Measurements from ENCODE around the gene TMEM256. TPM values are rescaled to one million over a fixed set of nuclear protein-coding genes. Genes with fewer than 3 reads are reported as not detected.
A peak's percentile ranks its signal among the peaks of the same experiment; 100 is the strongest.

The TMEM256 gene
- 10 to 100 TPM; 47.2 to 48.3 TPM for total RNA-seq

- Mint-ChIP-seq H3K4me1 (peaks cover 28% of the 10 kb centered on the region), H3K36me3 (ENCODE audit: low read depth) (peaks cover 5% of the 10 kb centered on the region), H3K4me3 (peak within 1 kb of the TSS; percentile 95), H3K27me3 (peaks cover 12% of the 10 kb centered on the region), H3K27ac (peak within 1 kb of the TSS; percentile 95), H3K9me3 (no peaks in the 10 kb centered on the region)
- CTCF ChIA-PET, result interaction anchor here (0.6 to 2.7 kb wide), 9 partner anchors 19 to 284 kb away, joined by 3 to 10 read pairs (median 4); partner anchors contain the start of genes TMEM102, TP53 and WRAP53
- peak; percentile 98 for DNase-seq
- POLR2A ChIA-PET, result interaction anchor here (0.6 to 0.8 kb wide), 2 partner anchors 42 to 245 kb away, joined by 3 to 4 read pairs; no protein-coding TSS in a partner anchor
Measured at GRCh38 chr17:7403977-7404736, at the start of gene TMEM256. Gene TMEM256, minus strand, starts transcription at chr17:7404097. Its CDS starts 13 bp downstream, at chr17:7404084.

- no peak overlapping the region for H3K4me3 Mint-ChIP-seq
- H3K27ac Mint-ChIP-seq, result no peak overlapping the region
- CTCF ChIA-PET, result interaction anchor here (1.3 kb wide), 1 partner anchor 112 kb away, joined by 3 read pairs; no protein-coding TSS in a partner anchor
- DNase-seq, result no peak
- H3K9me3 Mint-ChIP-seq, result no peaks in the 10 kb centered on the region
- peaks cover 27% of the 10 kb centered on the region for H3K36me3 Mint-ChIP-seq (ENCODE audit: low read depth)
- POLR2A ChIA-PET, result interaction anchor here (0.7 kb wide), 1 partner anchor 139 kb away, joined by 3 read pairs; no protein-coding TSS in a partner anchor
- peaks cover 28% of the 10 kb centered on the region for H3K4me1 Mint-ChIP-seq
- peaks cover 33% of the 10 kb centered on the region for H3K27me3 Mint-ChIP-seq
Measured at GRCh38 chr17:7448461-7448860, 44.6 kb upstream of the TMEM256 start.

- ChIA-PET POLR2A (interaction anchor here (0.6 kb wide), 1 partner anchor 41 kb away, joined by 4 read pairs; the partner anchor contains the start of gene TMEM256), CTCF (interaction anchor here (0.5 to 2.8 kb wide), 6 partner anchors 9 to 144 kb away, joined by 3 to 28 read pairs (median 6); partner anchors contain the start of genes SENP3, SOX15 and TMEM102)
- Mint-ChIP-seq H3K9me3 (no peaks in the 10 kb centered on the region), H3K27ac (peak overlapping the region; percentile 33), H3K4me3 (peak overlapping the region; percentile 72), H3K27me3 (peaks cover 49% of the 10 kb centered on the region), H3K4me1 (peaks cover 23% of the 10 kb centered on the region), H3K36me3 (ENCODE audit: low read depth) (peaks cover 23% of the 10 kb centered on the region)
- DNase-seq, result peak; percentile 47
Measured at GRCh38 chr17:7445619-7445968, 41.7 kb upstream of the TMEM256 start.

- Mint-ChIP-seq H3K4me1 (peaks cover 26% of the 10 kb centered on the region), H3K4me3 (peak within 1 kb of the TSS; percentile 72), H3K9me3 (no peaks in the 10 kb centered on the region), H3K36me3 (ENCODE audit: low read depth) (peaks cover 23% of the 10 kb centered on the region), H3K27ac (peak within 1 kb of the TSS; percentile 33), H3K27me3 (peaks cover 55% of the 10 kb centered on the region)
- ChIA-PET POLR2A (no interaction called here), CTCF (interaction anchor here (0.5 to 2.8 kb wide), 11 partner anchors 9 to 170 kb away, joined by 3 to 28 read pairs (median 3); partner anchors contain the start of genes FXR2, SENP3, SOX15 and TMEM102)
- DNase-seq, result no peak
Measured at GRCh38 chr17:7444682-7445618, 41.1 kb upstream of the TMEM256 start, which contains the start of gene CHRNB1. Gene CHRNB1, plus strand, starts transcription at chr17:7445061. Its CDS starts 67 bp downstream, at chr17:7445128.

- Mint-ChIP-seq H3K27ac (no peak overlapping the region), H3K4me3 (no peak overlapping the region), H3K4me1 (peaks cover 31% of the 10 kb centered on the region), H3K9me3 (no peaks in the 10 kb centered on the region), H3K36me3 (ENCODE audit: low read depth) (peaks cover 27% of the 10 kb centered on the region), H3K27me3 (peaks cover 59% of the 10 kb centered on the region)
- DNase-seq, result no peak
- ChIA-PET POLR2A (no interaction called here), CTCF (interaction anchor here (0.6 to 2.8 kb wide), 13 partner anchors 8 to 171 kb away, joined by 3 to 28 read pairs (median 3); partner anchors contain the start of genes FXR2, SENP3, SPEM3 and TMEM102)
Measured at GRCh38 chr17:7443499-7444485, 39.9 kb upstream of the TMEM256 start.

GRCh38 chr17:7442142-7442541, 38.2 kb upstream of the TMEM256 start:
- POLR2A ChIA-PET, result no interaction called here
- peaks cover 42% of the 10 kb centered on the region for H3K4me1 Mint-ChIP-seq
- no peaks in the 10 kb centered on the region for H3K9me3 Mint-ChIP-seq
- CTCF ChIA-PET, result interaction anchor here (0.7 to 1.9 kb wide), 4 partner anchors 20 to 119 kb away, joined by 3 to 10 read pairs (median 5); partner anchors contain the start of gene TMEM95
- peaks cover 29% of the 10 kb centered on the region for H3K36me3 Mint-ChIP-seq (ENCODE audit: low read depth)
- H3K27ac Mint-ChIP-seq, result no peak overlapping the region
- H3K4me3 Mint-ChIP-seq, result no peak overlapping the region
- no peak for DNase-seq
- H3K27me3 Mint-ChIP-seq, result peaks cover 59% of the 10 kb centered on the region

GRCh38 chr17:7441266-7441665, 37.4 kb upstream of the TMEM256 start:
- CTCF ChIA-PET, result interaction anchor here (0.7 to 1.9 kb wide), 7 partner anchors 13 to 145 kb away, joined by 3 to 10 read pairs (median 4); partner anchors contain the start of gene TMEM95
- DNase-seq, result no peak
- H3K9me3 Mint-ChIP-seq, result no peaks in the 10 kb centered on the region
- H3K27me3 Mint-ChIP-seq, result peaks cover 55% of the 10 kb centered on the region
- H3K36me3 Mint-ChIP-seq (ENCODE audit: low read depth), result peaks cover 28% of the 10 kb centered on the region
- no peak overlapping the region for H3K27ac Mint-ChIP-seq
- POLR2A ChIA-PET, result interaction anchor here (0.5 to 0.6 kb wide), 2 partner anchors 18 to 93 kb away, joined by 3 to 4 read pairs; no protein-coding TSS in a partner anchor
- no peak overlapping the region for H3K4me3 Mint-ChIP-seq
- peaks cover 46% of the 10 kb centered on the region for H3K4me1 Mint-ChIP-seq

GRCh38 chr17:7440834-7441195, 36.9 kb upstream of the TMEM256 start:
- CTCF ChIA-PET, result interaction anchor here (0.9 to 1.9 kb wide), 7 partner anchors 14 to 145 kb away, joined by 3 to 10 read pairs (median 4); partner anchors contain the start of gene TMEM95
- POLR2A ChIA-PET, result no interaction called here
- H3K4me1 Mint-ChIP-seq, result peaks cover 47% of the 10 kb centered on the region
- H3K27me3 Mint-ChIP-seq, result peaks cover 50% of the 10 kb centered on the region
- H3K27ac Mint-ChIP-seq, result no peak overlapping the region
- peak overlapping the region; percentile 80 for H3K4me3 Mint-ChIP-seq
- H3K9me3 Mint-ChIP-seq, result no peaks in the 10 kb centered on the region
- DNase-seq, result peak; percentile 19
- H3K36me3 Mint-ChIP-seq (ENCODE audit: low read depth), result peaks cover 28% of the 10 kb centered on the region

- H3K4me3 Mint-ChIP-seq, result peak overlapping the region; percentile 80
- ChIA-PET POLR2A (no interaction called here), CTCF (interaction anchor here (0.5 to 1.9 kb wide), 9 partner anchors 12 to 144 kb away, joined by 3 to 10 read pairs (median 4); partner anchors contain the start of gene TMEM95)
- H3K27ac Mint-ChIP-seq, result peak overlapping the region; percentile 51
- peaks cover 45% of the 10 kb centered on the region for H3K4me1 Mint-ChIP-seq
- no peaks in the 10 kb centered on the region for H3K9me3 Mint-ChIP-seq
- peaks cover 45% of the 10 kb centered on the region for H3K27me3 Mint-ChIP-seq
- DNase-seq, result peak; percentile 43
- peaks cover 27% of the 10 kb centered on the region for H3K36me3 Mint-ChIP-seq (ENCODE audit: low read depth)
Measured at GRCh38 chr17:7440113-7440833, 36.4 kb upstream of the TMEM256 start.

- DNase-seq, result no peak
- Mint-ChIP-seq H3K4me1 (peaks cover 43% of the 10 kb centered on the region), H3K36me3 (ENCODE audit: low read depth) (peaks cover 27% of the 10 kb centered on the region), H3K27ac (peak within 1 kb of the TSS; percentile 51), H3K4me3 (peak within 1 kb of the TSS; percentile 80), H3K9me3 (no peaks in the 10 kb centered on the region), H3K27me3 (peaks cover 41% of the 10 kb centered on the region)
- POLR2A ChIA-PET, result no interaction called here
- CTCF ChIA-PET, result interaction anchor here (1.2 to 1.4 kb wide), 2 partner anchors 13 to 121 kb away, joined by 4 read pairs; no protein-coding TSS in a partner anchor
Measured at GRCh38 chr17:7439462-7440112, 35.7 kb upstream of the TMEM256 start, which contains the start of gene FGF11. Gene FGF11, plus strand, starts transcription at chr17:7439512. Its CDS starts 109 bp downstream, at chr17:7439621.
